ENCODE data around the gene ZBTB7C. TPM values are rescaled to one million over a fixed set of nuclear protein-coding genes. Genes with fewer than 3 reads are reported as not detected.

Gene ZBTB7C
- total and polyA plus RNA-seq, 2 of the 4 experiments (the other 2 are of a cell fraction), result not detected

- peaks cover 6% of the 10 kb centered on the region for H3K9me3 ChIP-seq (ENCODE audit: control insufficient read depth, insufficient read depth, low read length)
- H3K9me1 ChIP-seq (ENCODE audit: insufficient read depth, low read length), result no peaks in the 10 kb centered on the region
- no peak overlapping the region for H3K4me3 ChIP-seq (ENCODE audit: insufficient read depth, low read depth, low read length)
- in situ Hi-C loops (cut with MboI; ENCODE audit: low sequenced_read_pairs) (no loop called here), intact Hi-C loops (cut with micrococcal nuclease) (no loop called here), dilution Hi-C loops (cut with HindIII; ENCODE audit: low sequenced_read_pairs, unreplicated experiment) (no loop called here)
- no peak overlapping the region for H3K4me2 ChIP-seq (ENCODE audit: low read depth, low read length)
- H2AFZ ChIP-seq (replicated peaks; ENCODE audit: low read length, poor library complexity), result no peak overlapping the region
- no peak overlapping the region for H3K4ac ChIP-seq (ENCODE audit: low read depth, low read length)
- no peak overlapping the region for H3K9ac ChIP-seq (ENCODE audit: low read depth, low read length)
- no TSS peak for BruUV-seq (replicated peaks)
- no peak overlapping the region for H2BK5ac ChIP-seq (ENCODE audit: low read depth, low read length, poor library complexity, severe bottlenecking)
- DNase-seq (no peak), ATAC-seq (ENCODE audit: low read depth) (no peak)
- H3K14ac ChIP-seq (replicated peaks; ENCODE audit: low read depth, low read length), result no peak overlapping the region
- no peak overlapping the region for H3K27ac ChIP-seq (ENCODE audit: insufficient read depth, low read length)
- H4K20me1 ChIP-seq (ENCODE audit: insufficient read depth, low read length), result no peaks in the 10 kb centered on the region
- H2BK120ac ChIP-seq (ENCODE audit: low read depth, low read length), result no peak overlapping the region
- no peak overlapping the region for H3K56ac ChIP-seq (ENCODE audit: extremely low read depth, insufficient read depth, low read length)
- no peak overlapping the region for H4K91ac ChIP-seq (ENCODE audit: insufficient read depth, low read depth, low read length)
- H4K8ac ChIP-seq (ENCODE audit: low read depth in 2 of 2, low read length in 2 of 2), result no peak overlapping the region
- H3K36me3 ChIP-seq (ENCODE audit: control insufficient read depth, insufficient read depth, low read length), result no peaks in the 10 kb centered on the region
- no peaks in the 10 kb centered on the region for H3K4me1 ChIP-seq (ENCODE audit: control insufficient read depth, insufficient read depth, low read length)
- H2BK20ac ChIP-seq (ENCODE audit: low read depth, low read length), result no peak overlapping the region
- WGBS, 2 experiments (ENCODE audit: extremely low coverage in 2 of 2, insufficient read length in 1 of 2), result 100% methylated on average over 1 of the region's 4 CpGs; no CpG with 5 or more reads in 1 of the 2 experiments
- no peak overlapping the region for H2AK9ac ChIP-seq (replicated peaks; ENCODE audit: low read depth, low read length, poor library complexity)
- H4K5ac ChIP-seq (ENCODE audit: low read depth, low read length), result no peak overlapping the region
- H3K18ac ChIP-seq (ENCODE audit: low read depth, low read length), result no peak overlapping the region
- no peak overlapping the region for H3K23ac ChIP-seq (ENCODE audit: low read depth, low read length)
- POLR2A ChIA-PET (ENCODE audit: unreplicated experiment), result no interaction called here
- CTCF ChIA-PET, result no interaction called here
- no peaks in the 10 kb centered on the region for H3K27me3 ChIP-seq (ENCODE audit: control insufficient read depth, insufficient read depth, low read length)
- H2BK15ac ChIP-seq (ENCODE audit: low read depth, low read length), result no peak overlapping the region
- no peak overlapping the region for H2AK5ac ChIP-seq (ENCODE audit: low read depth, low read length)
- no peaks in the 10 kb centered on the region for H3K79me1 ChIP-seq (ENCODE audit: low read depth in 1 of 2, low read length in 2 of 2)
- TF ChIP-seq MAZ (IDR thresholded peaks at IDR 0.05; ENCODE audit: borderline replicate concordance, low read depth, low read length), result no peak
- TF ChIP-seq ELK1 (IDR thresholded peaks at IDR 0.05; ENCODE audit: borderline replicate concordance, low read depth, low read length), result no peak
- no peak for TF ChIP-seq CTCF (conservative IDR thresholded peaks at IDR 0.05; ENCODE audit: low read depth, low read length)
- TF ChIP-seq USF2 (IDR thresholded peaks at IDR 0.05; ENCODE audit: low read depth, low read length), result no peak
- no peak for TF ChIP-seq BHLHE40 (IDR thresholded peaks at IDR 0.05; ENCODE audit: low read depth, low read length)
- no peak for TF ChIP-seq FOS (IDR thresholded peaks at IDR 0.05; ENCODE audit: low read depth, low read length)
- no peak for TF ChIP-seq POLR2A (IDR thresholded peaks at IDR 0.05; ENCODE audit: low read depth, low read length)
- TF ChIP-seq NFE2L2 (IDR thresholded peaks at IDR 0.05; ENCODE audit: low read depth, low read length), result no peak
- TF ChIP-seq SMC3 (IDR thresholded peaks at IDR 0.05; ENCODE audit: low read depth, low read length), result no peak
- no peak for TF ChIP-seq RAD21 (IDR thresholded peaks at IDR 0.05; ENCODE audit: low read length)
- no peak for TF ChIP-seq MXI1 (IDR thresholded peaks at IDR 0.05; ENCODE audit: borderline replicate concordance, low read depth, low read length)
- TF ChIP-seq MAFK (IDR thresholded peaks at IDR 0.05; ENCODE audit: low read depth, low read length), result no peak
- no peak for TF ChIP-seq RCOR1 (IDR thresholded peaks at IDR 0.05; ENCODE audit: insufficient replicate concordance, low read length)
Observed at GRCh38 chr18:47999801-48000248, 409.4 kb downstream of the ZBTB7C start.
